Measurements from ENCODE around the gene LAIR2.

Gene LAIR2

DNA sequence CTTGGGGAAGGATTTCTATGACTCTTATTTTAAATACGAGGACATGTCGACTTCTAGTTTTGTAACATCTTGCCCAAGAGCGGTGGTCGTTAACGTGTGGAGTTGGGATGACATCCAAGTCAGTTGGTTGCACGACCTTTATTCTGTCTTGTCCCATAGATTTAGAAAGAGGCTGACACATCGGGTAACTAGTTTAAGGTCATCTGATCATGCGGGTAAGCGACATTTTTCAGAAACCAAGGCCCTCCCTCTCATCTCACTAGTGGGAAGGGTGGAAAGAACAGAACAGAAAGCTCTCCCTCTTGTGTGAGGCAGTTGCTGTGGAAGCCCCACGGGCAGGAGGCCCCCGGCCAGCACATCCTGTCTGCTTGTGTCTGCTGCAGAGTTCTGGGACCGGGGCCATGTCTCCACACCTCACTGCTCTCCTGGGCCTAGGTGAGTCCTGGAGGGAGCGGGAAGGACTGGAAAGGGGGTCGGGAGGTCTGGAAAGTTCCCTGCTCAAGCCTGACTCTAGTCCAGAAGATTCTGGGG is at the start of gene LAIR2:
TSS of gene LAIR2 (plus strand) at position 314 of the 531 bp plus-strand sequence. CDS start at position 402, 88 bp downstream.
- Histone ChIP-seq H3K9me3 (no peaks in the 10 kb centered on the region), H3K4me3 (no peak within 1 kb of the TSS), H3K27me3 (ENCODE audit: low read depth) (no peaks in the 10 kb centered on the region; the same call in 1 of the 2 replicates), H3K36me3 (replicated peaks) (no peaks in the 10 kb centered on the region), H3K4me1 (no peaks in the 10 kb centered on the region)
- DNase-seq (ENCODE audit: low spot score in 2 of 2): no peak
- in situ Hi-C loops (cut with MboI; ENCODE audit: low sequenced_read_pairs): no loop called here

DNA sequence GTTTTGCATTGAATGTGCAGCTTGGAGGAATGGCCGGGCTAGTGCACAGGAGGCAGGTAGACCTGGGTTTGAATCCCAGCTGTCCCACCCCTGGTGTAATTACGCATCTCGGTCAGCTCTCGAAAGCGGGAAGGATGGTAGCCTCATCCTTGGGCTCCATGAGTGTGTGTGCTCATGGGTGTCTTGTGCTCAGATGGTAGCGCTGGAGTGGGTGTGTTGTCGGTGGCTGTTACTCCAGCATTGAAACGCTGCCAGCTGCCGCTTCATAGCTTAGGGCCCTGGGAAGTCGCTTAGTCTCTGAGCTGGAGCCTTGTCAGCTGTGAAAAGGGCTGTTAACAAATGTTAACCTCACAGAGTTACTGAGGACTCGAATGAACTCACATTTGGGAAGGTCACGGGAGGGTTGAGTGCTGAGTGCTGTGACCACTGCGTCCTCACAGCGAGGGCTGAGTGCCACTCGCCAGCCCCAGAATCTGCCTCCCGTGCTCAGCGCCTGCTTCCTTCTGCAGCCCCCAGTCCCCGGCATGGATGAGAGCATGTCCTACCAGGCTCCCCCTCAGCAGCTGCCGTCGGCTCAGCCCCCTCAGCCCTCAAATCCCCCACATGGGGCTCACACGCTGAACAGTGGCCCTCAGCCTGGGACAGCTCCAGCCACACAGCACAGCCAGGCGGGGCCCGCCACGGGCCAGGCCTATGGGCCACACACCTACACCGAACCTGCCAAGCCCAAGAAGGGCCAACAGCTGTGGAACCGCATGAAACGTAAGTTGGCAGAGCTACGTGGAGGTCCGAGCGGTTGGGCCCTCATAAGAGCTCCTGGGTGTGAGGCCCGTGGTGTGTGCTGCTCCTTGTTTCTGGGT is 48.5 kb upstream of the LAIR2 start:
- Histone ChIP-seq H3K4me3 (no peak overlapping the region), H3K4me1 (peaks cover 3% of the 10 kb centered on the region; the same call in 1 of the 2 replicates), H3K36me3 (replicated peaks) (peaks cover 92% of the 10 kb centered on the region), H3K9me3 (no peaks in the 10 kb centered on the region), H3K27me3 (ENCODE audit: low read depth) (no peaks in the 10 kb centered on the region)
- no peak for DNase-seq (ENCODE audit: low spot score in 2 of 2)
- in situ Hi-C loops (cut with MboI; ENCODE audit: low sequenced_read_pairs): loop anchor here (25.0 kb wide), 1 partner anchor 1208 kb away; the partner anchor contains the start of gene U2AF2

DNA sequence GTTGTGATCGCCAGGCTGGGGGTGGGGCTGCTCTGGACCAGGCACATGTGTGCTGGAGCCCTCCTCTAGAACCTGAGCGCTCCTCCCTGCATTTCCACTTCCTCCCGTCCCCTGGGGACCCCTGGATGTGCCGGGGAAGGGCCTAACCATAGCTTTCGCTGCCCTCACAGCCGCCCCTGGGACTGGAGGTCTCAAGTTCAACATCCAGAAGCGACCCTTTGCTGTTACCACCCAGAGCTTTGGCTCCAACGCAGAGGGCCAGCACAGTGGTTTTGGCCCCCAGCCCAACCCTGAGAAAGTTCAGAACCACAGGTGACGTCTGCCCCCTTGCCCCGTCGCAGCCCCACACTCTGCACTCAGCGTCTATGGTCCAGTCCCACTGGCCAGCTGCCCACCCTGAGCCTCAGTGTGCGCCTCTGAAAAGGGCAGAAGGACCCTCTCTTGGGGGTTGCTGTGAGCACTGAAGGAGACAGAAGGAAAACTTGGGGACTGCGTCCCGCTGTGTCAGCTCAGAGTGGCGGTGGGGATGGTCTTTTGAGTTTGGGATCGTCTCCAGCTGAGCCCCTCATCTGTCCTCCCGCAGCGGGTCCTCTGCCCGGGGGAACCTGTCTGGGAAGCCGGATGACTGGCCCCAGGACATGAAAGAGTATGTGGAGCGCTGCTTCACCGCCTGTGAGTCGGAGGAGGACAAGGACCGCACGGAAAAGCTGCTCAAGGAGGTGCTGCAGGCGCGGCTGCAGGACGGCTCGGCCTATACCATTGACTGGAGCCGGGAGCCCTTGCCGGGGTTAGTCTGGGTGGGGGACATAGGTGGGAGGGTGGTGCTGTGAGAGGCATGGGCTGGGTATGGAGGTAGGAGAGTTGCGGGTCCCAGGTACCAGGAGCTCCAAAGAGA is 47.6 kb upstream of the LAIR2 start:
- Histone ChIP-seq H3K4me3 (no peak overlapping the region), H3K27me3 (ENCODE audit: low read depth) (no peaks in the 10 kb centered on the region), H3K36me3 (replicated peaks) (peaks cover 93% of the 10 kb centered on the region), H3K4me1 (peaks cover 3% of the 10 kb centered on the region; the same call in 1 of the 2 replicates), H3K9me3 (no peaks in the 10 kb centered on the region)
- in situ Hi-C loops (cut with MboI; ENCODE audit: low sequenced_read_pairs): loop anchor here (25.0 kb wide), 1 partner anchor 1207 kb away; the partner anchor contains the start of gene U2AF2
- no peak for DNase-seq (ENCODE audit: low spot score in 2 of 2)

DNA sequence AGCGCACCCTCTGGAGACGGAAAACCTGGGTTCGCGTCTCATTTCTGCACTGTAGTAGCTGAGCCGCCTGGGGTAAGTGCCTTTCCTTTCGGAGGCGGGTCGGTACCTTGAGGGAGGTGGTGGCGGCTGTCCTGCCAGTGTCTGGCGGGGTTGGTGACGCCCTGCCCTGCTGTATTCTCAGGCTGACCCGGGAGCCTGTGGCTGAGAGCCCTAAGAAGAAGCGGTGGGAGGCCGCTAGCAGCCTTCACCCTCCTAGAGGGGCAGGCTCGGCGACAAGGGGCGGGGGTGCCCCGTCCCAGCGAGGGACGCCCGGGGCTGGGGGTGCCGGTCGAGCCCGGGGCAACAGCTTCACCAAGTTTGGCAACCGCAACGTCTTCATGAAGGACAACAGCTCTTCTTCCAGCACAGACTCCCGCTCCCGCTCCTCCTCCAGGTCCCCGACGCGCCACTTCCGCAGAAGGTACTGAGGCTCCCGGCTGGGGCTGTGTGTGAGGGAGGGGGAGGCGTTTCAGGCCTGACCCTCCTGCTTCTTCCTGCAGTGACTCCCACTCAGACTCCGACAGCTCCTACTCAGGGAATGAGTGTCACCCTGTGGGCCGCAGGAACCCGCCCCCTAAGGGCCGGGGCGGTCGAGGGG is 46.7 kb upstream of the LAIR2 start:
- Histone ChIP-seq H3K9me3 (no peaks in the 10 kb centered on the region), H3K27me3 (ENCODE audit: low read depth) (no peaks in the 10 kb centered on the region), H3K4me3 (no peak overlapping the region), H3K36me3 (replicated peaks) (peaks cover 92% of the 10 kb centered on the region), H3K4me1 (peaks cover under 1% of the 10 kb centered on the region; the same call in 1 of the 2 replicates)
- no peak for DNase-seq (ENCODE audit: low spot score in 2 of 2)
- in situ Hi-C loops (cut with MboI; ENCODE audit: low sequenced_read_pairs): loop anchor here (25.0 kb wide), 1 partner anchor 1206 kb away; the partner anchor contains the start of gene U2AF2

DNA sequence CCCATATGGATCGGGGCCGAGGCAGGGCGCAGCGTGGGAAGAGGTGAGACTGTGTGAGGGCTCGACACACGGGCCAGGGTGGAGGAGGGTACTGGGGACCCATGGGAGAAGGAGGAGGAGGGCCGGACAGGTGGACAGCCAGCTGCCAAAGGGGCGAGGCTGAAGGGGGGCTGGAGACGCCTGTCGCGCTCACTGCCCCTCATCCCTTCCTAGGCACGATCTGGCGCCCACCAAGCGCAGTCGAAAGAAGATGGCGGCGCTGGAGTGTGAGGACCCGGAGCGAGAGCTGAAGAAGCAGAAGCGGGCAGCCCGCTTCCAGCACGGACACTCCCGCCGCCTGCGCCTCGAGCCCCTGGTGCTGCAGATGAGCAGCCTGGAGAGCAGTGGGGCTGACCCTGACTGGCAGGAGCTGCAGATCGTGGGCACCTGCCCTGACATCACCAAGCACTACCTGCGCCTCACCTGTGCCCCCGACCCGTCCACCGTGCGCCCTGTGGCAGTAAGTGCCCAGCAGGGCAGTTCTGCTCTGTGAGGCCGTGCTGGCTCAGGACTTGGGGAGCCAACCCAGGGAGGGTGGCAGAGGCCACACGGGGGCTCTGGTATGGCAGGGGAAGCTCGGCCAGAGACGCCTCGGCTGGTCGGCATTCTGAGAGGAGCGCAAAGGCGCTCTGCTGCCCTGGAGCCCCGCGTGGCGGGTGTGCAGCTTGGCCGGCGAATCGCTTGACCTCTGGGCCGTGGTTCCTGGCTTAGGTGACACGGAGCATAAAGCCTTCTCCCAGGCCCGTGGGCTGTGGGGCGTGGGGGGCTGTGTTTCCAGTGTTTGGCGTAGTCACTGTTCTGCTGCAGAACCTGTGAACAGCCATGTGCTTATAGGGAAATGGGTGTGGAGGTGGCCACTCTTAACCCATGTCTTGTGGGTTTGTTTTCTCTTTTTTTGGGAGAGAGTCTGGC is 45.9 kb upstream of the LAIR2 start:
- no peak for DNase-seq (ENCODE audit: low spot score in 2 of 2)
- peaks cover 91% of the 10 kb centered on the region for H3K36me3 ChIP-seq (replicated peaks)
- H3K4me1 ChIP-seq: no peaks in the 10 kb centered on the region
- no peaks in the 10 kb centered on the region for H3K27me3 ChIP-seq (ENCODE audit: low read depth)
- in situ Hi-C loops (cut with MboI; ENCODE audit: low sequenced_read_pairs): loop anchor here (25.0 kb wide), 1 partner anchor 1206 kb away; the partner anchor contains the start of gene U2AF2
- no peak overlapping the region for H3K4me3 ChIP-seq
- H3K9me3 ChIP-seq: no peaks in the 10 kb centered on the region

DNA sequence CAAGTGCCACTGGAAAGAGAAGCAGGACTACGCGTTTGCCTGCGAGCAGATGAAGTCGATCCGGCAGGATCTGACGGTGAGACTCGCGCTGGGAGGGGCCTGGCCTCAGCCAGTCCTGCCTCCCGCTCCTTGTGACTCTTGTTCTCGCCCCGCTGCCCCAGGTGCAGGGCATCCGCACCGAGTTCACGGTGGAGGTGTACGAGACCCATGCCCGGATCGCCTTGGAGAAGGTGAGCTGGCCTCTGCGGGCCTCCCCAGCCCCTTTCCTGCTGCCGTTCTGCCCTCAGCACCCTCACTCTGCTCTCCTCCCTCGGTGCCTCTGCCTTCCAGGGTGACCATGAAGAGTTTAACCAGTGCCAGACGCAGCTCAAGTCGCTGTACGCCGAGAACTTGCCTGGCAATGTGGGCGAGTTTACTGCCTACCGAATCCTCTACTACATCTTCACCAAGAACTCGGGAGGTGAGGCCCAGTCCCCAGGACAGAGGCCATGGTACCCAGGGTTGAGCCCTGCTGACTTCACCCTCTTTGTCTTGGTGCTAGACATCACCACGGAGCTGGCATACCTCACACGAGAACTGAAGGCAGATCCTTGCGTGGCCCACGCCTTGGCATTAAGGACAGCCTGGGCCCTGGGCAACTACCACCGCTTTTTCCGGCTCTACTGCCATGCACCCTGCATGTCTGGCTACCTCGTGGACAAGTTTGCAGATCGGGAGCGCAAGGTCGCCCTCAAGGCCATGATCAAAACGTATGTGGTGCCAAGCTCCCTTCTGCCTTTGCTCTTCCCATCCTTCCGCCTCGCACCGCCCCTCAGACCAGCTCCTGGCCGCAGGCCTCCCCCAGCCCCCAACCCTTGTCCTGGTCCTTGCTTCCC is 44.6 kb upstream of the LAIR2 start:
- in situ Hi-C loops (cut with MboI; ENCODE audit: low sequenced_read_pairs): loop anchor here (25.0 kb wide), 1 partner anchor 1204 kb away; the partner anchor contains the start of gene U2AF2
- Histone ChIP-seq H3K27me3 (ENCODE audit: low read depth) (no peaks in the 10 kb centered on the region), H3K4me3 (no peak overlapping the region), H3K9me3 (no peaks in the 10 kb centered on the region), H3K4me1 (no peaks in the 10 kb centered on the region; the same call in none of the 2 replicates), H3K36me3 (replicated peaks) (peaks cover 88% of the 10 kb centered on the region)
- no peak for DNase-seq (ENCODE audit: low spot score in 2 of 2)

- peaks cover 80% of the 10 kb centered on the region for H3K36me3 ChIP-seq (replicated peaks)
- in situ Hi-C loops (cut with MboI; ENCODE audit: low sequenced_read_pairs): loop anchor here (25.0 kb wide), 1 partner anchor 1204 kb away; the partner anchor contains the start of gene U2AF2
Observed at GRCh38 chr19:54458648-54459281, 43.9 kb upstream of the LAIR2 start.

GRCh38 chr19:54459282-54460229 is 43.1 kb upstream of the LAIR2 start:
- Histone ChIP-seq H3K4me3 (no peak overlapping the region), H3K9me3 (no peaks in the 10 kb centered on the region), H3K36me3 (replicated peaks) (peaks cover 72% of the 10 kb centered on the region), H3K4me1 (no peaks in the 10 kb centered on the region; the same call in none of the 2 replicates), H3K27me3 (ENCODE audit: low read depth) (no peaks in the 10 kb centered on the region)
- in situ Hi-C loops (cut with MboI; ENCODE audit: low sequenced_read_pairs): loop anchor here (25.0 kb wide), 1 partner anchor 1203 kb away; the partner anchor contains the start of gene U2AF2
- DNase-seq (ENCODE audit: low spot score in 2 of 2): no peak

More at GRCh38 chr19:54458648-54459281, 43.9 kb upstream of the LAIR2 start:
- Histone ChIP-seq H3K27me3 (ENCODE audit: low read depth) (no peaks in the 10 kb centered on the region), H3K9me3 (no peaks in the 10 kb centered on the region), H3K4me3 (no peak overlapping the region), H3K4me1 (no peaks in the 10 kb centered on the region; the same call in none of the 2 replicates)
- no peak for DNase-seq (ENCODE audit: low spot score in 2 of 2)

DNA sequence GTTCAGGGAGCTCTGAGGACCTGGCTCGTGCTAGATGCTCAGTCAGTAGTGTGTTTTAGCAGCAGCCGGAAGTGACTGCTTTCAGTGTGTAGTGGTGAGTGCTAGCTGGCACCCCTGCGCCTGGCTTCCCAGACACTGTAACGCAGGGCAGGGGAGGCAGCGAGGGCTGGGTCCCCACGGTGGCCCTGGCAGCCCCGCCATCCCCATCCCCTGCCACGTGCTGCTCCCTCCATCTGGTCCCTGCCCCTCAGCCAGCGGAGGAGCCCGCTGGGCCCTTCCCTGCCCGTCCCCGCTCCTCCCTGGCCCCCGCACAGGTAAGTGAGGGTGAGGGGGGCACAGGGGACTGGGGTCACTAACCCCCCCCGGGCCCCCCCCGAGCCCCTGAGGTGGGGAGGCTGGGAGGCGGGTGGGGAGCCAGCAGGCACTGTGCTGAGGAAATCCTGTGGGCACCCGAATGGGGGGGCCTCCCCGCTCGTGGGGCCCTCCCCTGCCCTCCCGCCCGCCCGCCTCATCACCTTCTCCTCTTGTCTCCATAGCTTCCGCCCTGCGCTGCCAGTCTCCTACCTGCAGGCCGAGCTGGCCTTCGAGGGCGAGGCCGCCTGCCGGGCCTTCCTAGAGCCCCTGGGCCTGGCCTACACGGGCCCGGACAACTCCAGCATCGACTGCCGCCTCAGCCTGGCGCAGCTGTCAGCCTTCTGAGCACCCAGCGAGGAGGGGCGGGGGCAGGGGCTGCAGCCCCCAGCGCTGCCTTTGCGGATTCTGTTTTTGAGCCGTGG is 42.2 kb upstream of the LAIR2 start:
- in situ Hi-C loops (cut with MboI; ENCODE audit: low sequenced_read_pairs): loop anchor here (25.0 kb wide), 1 partner anchor 1202 kb away; the partner anchor contains the start of gene U2AF2
- H3K36me3 ChIP-seq (replicated peaks): peaks cover 64% of the 10 kb centered on the region

More for the DNA sequence above, 42.2 kb upstream of the LAIR2 start:
- Histone ChIP-seq H3K9me3 (no peaks in the 10 kb centered on the region), H3K4me1 (no peaks in the 10 kb centered on the region; the same call in none of the 2 replicates), H3K4me3 (no peak overlapping the region), H3K27me3 (ENCODE audit: low read depth) (no peaks in the 10 kb centered on the region)
- DNase-seq (ENCODE audit: low spot score in 2 of 2): no peak
